ENCODE data around the gene ZNF83.
"Not testable (repeated sequence)": the region's sequence is repeated elsewhere in the genome, so short reads cannot be mapped to it uniquely, and the experiment has no call there.

GRCh38 chr19:52627441-52627840 is 10.7 kb downstream of the ZNF83 start:
- TF ChIP-seq, protein P1, sequence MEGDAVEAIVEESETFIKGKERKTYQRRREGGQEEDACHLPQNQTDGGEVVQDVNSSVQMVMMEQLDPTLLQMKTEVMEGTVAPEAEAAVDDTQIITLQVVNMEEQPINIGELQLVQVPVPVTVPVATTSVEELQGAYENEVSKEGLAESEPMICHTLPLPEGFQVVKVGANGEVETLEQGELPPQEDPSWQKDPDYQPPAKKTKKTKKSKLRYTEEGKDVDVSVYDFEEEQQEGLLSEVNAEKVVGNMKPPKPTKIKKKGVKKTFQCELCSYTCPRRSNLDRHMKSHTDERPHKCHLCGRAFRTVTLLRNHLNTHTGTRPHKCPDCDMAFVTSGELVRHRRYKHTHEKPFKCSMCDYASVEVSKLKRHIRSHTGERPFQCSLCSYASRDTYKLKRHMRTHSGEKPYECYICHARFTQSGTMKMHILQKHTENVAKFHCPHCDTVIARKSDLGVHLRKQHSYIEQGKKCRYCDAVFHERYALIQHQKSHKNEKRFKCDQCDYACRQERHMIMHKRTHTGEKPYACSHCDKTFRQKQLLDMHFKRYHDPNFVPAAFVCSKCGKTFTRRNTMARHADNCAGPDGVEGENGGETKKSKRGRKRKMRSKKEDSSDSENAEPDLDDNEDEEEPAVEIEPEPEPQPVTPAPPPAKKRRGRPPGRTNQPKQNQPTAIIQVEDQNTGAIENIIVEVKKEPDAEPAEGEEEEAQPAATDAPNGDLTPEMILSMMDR (IDR thresholded peaks at IDR 0.05; ENCODE audit: low read length), result not testable (repeated sequence)
- not testable (repeated sequence) for TF ChIP-seq EZH2 (IDR thresholded peaks at IDR 0.05; ENCODE audit: borderline replicate concordance, low read length)
